CD1c-positive myeloid dendritic cell (primary cell): ENCODE results near the gene DCAKD.
A peak's percentile ranks its signal among the peaks of the same experiment; 100 is the strongest.

Experiments
- DNase-seq: peaks from one replicate; pipeline ENCODE4 v3.0.0-alpha.2; 2016; ENCODE audit errors: extremely low spot score

DCAKD gene, protein sequence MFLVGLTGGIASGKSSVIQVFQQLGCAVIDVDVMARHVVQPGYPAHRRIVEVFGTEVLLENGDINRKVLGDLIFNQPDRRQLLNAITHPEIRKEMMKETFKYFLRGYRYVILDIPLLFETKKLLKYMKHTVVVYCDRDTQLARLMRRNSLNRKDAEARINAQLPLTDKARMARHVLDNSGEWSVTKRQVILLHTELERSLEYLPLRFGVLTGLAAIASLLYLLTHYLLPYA

DNA sequence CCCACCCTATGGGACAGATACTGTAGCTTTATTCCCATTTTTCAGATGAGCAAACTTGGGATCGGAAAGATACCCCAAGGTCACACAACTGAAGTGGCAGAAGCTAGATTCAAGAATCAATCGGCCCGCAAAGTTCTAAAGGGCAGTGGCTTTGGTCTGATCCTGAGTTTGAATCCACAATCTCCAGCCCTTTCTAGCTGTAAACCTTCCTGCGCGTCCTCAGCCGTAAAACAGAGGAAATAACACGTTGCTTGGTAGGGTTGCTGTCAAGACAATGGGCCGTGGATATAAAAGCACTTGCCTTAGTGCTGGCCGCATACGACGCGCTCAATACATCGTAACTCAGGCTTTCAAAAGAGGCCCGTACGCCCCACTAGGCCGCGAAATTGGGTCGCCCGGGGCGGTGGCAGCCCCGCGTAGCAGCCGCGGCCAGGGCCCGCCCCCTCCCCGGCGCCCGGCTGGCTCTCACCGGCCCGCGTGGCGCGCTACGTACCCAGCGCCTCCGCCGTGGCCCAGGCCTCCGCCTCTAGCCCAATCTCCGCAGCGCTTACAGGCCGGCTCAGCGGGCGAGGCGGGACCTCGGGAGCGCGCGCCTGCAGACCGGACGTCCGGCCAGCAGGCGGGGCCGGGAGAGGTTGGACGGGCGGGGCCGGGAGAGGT lies at the start of gene DCAKD:
Gene DCAKD, minus strand, starts transcription at position 573 of the 660 bp plus-strand sequence. CDS start 16,747 bp downstream, outside the sequence.
- peak; percentile 98 for DNase-seq

DNA sequence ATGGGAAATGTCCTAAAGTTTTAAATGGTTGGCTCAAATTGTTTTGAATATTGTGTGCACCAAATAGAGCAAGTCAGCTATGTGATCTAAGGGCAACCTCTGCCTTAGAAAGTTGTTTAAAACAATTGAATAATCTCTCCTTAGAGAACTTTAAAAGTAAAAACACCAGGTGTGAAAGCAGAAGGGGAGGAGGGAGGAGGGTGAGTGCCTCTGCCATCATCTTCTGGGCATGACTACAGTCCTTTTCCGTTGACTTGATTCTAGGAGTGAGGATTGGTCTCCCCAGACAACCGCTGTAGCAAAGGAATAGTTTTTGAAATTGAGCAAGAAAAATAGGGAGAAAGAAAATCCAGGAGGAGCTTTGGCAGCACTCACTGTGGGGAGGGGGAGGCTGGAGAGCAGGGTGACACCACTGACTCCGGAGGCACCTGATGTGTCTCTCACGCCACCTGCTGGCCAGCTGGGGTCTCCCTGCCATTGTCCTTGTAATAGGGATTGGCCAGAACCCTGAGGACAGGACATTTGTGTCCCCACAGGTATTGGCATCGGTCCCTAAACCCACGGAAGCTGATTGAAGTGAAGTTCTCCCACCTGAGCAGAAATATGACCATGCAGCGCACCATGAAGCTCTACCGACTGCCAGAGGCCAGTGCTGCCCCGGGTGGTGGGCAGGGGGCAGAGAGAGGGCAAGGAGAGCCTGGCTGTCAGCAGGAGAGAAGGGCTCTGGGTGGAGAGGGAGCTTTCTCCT lies 47.6 kb upstream of the DCAKD start:
- peak; percentile 68 for DNase-seq

DNA sequence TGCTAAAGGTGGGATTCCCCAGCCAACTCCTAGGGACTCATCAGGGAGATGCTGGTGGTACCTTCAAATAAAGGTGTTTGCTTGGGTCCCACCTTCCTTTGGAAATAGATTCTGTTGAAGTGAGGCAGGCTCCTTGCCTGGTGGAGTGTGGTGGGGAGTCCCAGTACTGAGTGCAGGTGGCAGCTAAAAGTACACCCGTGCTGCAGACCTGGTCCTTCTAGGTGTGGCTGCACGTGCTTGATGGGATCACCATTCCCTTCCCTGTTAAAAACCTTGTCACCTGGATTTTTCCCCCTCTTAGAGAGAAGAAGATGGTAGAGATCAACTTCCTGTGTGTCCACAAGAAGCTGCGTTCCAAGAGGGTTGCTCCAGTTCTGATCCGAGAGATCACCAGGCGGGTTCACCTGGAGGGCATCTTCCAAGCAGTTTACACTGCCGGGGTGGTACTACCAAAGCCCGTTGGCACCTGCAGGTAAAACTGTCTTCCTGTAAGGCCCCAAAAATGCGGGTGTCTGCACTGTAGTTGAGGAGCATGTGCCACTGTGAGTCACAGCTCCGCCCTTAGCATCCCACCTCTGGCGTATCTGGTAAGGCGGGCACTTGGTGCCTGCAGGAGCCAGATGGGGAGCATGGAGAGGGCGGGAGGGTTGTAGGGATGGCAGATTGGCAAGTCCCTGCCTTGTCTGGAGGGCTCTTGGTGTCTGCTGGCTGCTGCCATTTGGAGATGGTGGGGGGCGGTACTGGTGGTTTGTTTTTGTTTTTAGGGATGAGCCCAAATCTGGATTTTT lies 46.8 kb upstream of the DCAKD start:
- no peak for DNase-seq

DNA sequence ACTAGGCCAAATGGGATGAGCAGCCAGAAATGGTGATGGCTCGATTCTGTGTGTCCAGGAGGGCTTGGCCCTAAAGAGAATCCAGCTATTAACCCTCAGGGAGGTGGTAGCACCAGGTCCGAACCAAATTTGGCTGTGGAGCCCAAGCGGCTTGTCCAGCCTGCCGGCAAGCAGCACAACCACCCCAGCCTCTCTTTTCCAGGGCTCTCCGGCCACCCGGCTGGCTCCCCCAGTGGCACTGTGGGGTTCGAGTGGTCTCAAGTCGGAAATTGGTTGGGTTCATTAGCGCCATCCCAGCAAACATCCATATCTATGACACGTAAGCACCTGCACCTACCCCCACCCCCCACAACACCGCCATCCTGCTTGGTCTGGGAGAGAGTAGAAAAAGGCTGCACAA lies 45.5 kb upstream of the DCAKD start:
- DNase-seq = no peak

DNA sequence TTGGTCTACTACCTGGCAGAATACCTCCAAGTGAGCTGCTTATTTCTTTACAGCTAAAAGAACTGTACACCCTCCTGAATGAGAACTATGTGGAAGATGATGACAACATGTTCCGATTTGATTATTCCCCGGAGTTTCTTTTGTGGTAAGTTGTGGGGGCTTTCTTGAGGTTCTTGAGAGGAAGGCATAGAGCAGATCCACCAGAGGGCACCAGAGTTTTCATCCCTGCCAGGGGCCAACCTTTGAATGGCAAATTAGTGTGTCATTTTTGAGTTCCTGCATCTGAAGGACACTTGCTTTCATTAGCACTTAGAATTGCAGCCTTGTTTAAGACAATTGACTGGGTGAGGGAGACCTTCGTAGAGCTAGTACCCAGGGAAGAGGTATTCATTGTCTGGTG lies 44.7 kb upstream of the DCAKD start:
- peak; percentile 4 for DNase-seq

DNA sequence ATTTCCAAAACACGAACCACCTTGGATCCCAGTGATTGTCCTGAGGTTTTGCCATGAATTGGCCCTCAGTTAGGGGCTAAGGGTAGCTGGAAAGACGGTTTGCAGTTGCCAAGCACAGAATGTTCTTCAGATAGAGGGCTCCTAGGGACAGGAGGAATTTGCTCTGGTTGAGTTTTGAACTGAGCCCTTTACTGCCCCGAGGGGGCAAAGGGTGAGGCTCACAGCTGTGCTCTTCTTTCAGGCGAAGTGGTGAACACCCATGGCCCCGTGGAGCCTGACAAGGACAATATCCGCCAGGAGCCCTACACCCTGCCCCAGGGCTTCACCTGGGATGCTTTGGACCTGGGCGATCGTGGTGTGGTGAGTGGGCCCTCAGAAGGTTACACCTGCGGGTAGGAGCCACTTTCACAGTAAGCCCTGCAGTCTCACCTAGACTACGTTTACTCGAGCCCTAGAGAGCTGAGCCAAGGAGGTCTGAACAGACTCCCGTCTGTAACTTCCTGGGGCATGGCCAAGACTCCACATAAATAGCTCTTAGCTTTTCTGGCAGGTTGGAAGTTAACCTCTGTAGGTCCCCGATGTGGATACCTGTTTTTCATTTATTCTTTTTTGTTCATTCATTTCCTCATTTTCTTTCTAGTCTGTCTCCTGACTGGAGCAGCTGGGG lies 42.1 kb upstream of the DCAKD start:
- DNase-seq = no peak

DNA sequence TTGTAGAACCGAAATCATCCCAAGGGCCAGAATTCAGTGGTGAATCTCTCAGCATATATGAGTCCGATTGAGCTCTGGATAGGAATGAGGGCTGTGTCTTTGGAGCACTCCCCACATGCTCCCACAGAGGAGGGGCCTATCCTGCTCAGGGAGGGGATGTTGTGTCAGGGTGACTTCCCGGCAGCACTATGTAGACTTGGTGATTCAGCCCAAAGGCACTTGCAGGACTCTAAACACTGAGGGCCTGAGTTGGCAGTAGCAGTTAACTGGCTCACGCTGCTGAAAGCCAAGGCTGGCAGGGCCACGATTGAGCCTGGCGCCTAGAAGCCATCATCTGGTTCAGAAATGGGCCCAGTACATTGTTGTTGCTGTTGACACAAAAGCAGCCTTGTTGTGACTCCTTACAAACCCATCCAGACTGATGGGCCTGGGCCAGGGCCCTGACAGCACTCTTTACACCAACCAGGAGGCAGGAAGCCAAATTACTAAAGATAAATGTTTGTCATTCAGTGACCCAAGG lies 41.5 kb upstream of the DCAKD start:
- DNase-seq = no peak

DNA sequence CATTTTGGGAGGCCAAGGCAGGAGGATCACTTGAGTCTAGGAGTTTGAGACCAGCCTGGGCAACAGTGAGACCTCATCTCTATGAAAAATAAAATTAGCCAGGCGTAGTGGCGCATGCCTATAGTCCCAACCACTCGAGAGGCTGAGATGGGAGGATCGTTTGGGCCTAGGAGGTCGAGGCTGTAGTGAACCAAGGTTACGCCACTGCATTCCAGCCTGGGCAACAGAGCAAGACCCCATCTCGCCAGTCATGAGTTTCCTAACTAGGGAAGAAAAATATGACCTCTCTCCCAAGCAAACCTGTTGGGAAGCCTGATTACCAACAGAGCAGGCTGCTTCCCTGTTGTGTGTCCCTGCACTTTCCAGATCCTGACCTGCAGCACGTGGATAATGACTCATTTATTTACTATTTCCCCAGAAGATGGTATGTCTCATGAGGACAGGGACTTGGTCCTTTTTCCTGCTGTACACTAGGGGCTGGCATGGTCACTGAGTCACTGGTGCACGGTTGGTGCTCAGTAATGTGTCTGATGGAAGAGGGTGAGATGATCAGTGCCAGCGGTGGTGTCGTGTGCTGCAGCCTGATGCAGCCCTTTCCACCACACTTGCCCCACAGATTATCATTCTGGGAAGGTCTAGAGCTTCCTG lies 40.5 kb upstream of the DCAKD start:
- no peak for DNase-seq

DNA sequence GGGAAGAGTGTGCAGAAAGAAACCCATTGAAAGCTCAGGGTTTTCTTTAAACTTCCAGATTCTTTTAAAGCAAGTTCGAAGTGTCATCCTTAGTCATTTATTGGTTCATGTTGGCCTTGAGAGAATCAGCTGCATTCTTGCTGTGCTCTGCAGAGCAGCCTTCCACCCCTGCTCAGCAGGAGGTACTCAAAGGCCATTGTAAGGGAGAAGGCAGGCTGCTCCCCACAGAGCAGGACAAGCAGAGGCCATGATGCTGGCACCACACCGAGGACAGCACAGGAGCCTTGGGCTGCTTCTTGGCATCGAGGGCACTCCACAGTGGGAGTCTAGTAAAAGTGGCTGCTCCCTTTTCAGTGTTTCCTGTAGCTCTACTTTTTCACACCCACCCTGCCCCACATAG lies 39.3 kb upstream of the DCAKD start:
- no peak for DNase-seq

DNA sequence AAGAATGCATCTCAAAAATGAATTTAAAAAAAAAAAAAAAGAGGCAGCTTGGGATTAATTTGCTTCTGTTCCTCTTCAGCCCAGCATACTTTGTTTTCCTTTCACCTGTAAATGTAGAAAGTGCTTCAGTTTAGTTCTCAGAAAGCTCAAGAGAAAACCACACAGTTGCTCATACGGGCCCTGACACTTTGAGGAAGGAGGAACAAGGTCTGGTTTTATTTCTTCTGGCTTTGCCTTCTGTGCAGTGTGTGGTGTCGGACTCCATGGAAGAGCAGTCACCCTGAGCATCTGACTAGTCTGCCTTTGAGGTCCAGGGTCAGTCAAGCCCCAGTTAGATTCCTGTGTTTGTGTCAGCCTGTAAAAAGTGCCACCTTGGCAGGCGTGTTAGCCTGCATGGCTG lies 37.3 kb upstream of the DCAKD start:
- DNase-seq = no peak

DNA sequence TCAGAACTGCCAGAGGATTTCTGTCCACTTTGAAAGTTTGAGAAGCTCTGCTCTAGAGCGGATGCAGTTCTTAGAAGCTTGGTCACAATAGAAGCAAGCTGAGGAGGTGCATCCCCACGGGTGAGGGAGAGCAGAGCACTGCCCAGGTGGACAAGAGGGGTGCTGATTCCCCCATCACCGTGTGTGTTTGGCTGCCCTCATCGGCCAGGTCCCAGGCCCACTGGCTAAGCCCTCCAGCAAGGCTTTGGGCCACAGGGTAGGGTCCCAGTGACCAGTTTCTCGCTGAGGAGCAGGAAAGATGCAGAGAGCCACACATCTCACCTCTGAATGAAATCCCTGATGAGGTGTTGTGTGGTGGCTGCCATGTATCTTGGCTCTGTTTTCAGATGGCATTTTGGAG lies 36.5 kb upstream of the DCAKD start:
- DNase-seq = no peak

DNA sequence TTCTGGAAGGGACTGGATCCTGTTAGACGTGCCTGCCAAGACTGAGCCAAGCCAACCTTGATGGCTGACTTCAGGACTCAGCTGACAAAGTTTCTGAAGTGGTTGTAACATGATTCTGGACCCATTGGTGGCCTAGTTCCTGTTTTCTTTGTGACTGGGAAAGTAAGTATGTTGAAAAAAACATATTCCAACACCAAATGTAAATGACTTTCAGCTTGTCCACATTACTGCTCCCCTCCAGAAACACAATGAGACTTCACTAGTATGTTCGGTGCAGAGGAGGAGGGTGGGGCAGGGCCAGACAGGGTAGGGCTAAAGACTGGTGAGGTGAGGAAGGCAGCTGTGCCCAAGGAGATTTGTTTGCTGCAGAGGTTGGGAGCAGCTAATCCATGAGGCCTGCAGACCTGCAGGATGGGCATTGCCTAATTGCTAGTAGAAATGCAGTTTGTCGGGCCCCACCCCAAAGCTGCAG lies 36.1 kb upstream of the DCAKD start:
- no peak for DNase-seq

DNA sequence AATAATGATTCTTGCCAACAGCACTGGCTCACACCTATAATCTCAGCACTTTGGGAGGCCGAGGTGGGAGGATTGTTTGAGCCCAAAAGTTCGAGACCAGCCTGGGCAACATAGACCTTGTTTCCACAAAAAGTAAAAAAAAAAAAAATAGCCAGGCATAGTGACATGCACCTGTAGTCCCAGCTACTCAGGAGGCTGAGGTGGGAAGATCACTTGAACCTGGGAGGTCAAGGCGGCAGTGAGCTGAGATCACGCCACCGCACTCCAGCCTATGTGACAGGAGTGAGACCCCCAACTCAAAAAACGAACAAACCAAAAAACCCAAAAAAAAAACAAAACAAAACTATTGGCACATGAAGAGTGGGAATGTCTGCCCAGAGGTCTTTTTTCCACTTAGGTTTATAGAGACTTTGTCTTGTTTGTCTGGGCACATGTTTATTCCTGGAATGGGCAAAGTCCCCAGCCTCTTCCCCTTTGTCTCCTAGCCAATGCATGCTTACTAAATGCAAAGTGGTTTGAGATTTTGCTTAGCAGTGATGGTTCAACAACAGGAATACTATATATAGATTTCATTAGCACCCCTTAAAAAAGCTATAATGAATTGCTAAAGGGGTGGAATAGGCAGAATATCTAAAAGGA lies 35.6 kb upstream of the DCAKD start:
- no peak for DNase-seq

DNA sequence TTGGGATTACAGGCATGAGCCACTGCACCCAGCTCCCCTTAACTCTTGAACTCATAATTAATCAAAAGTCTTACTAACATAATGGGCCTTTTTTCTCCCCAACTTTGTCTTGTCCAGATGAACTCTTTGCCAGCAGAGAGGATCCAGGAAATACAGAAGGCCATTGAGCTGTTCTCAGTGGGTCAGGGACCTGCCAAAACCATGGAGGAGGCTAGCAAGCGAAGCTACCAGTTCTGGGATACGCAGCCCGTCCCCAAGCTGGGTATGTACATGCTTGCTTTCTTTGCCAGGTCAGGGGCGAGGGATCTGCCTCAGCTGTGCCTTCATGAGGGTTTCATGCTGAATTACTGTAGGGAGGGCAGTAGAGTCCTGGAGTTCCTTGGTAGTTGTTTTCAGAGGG lies 35.0 kb upstream of the DCAKD start:
- DNase-seq = no peak

DNA sequence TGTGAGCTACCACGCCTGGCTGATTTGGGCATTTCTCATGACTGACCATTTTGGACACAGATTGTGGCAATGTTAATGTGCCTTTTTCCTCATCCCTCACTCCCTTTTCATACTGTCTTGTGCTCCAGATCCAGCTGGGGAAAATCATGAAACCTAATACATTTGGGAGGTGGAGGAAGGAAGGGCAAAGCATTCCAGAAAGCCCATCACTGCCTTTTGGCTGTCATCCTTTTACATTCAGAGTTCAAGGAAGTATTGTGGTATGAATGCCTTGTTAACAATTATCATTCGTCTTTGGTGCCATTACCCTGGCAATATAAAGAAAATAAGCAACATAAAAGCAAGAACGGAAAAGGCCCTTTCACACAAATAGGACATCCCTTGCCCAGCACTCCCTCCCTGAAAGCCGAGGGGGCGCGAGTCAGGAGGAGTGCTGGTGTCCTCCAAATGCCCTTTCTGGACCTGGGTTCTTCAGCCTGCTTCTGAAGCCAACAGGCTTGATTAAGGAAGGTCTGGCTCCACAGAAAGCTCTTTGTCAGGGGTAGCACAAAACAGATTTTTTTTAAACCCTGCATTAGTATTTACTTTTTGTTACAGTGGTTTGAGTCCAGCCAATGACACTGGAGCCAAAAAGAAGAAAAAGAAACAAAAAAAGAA lies 29.7 kb upstream of the DCAKD start:
- no peak for DNase-seq

DNA sequence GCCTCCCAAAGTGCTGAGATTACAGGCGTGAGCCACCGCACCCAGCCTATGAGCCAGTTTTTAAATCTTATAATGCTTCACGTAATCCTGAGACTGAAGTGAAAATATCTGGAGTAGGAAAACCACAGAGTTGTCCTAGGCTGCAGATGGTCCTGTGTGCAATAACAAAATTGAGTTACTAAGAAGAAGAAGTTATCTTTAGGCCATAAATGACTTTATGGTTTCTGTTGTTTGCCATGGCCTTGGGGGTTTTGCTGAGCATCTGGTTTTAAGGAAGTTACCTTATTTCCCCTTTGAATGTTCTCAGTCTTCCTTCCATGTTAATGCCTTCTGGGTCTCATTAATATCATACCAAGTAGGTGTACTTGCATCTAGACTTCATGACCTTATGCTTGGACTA lies 26.2 kb upstream of the DCAKD start:
- peak; percentile 74 for DNase-seq

DNA sequence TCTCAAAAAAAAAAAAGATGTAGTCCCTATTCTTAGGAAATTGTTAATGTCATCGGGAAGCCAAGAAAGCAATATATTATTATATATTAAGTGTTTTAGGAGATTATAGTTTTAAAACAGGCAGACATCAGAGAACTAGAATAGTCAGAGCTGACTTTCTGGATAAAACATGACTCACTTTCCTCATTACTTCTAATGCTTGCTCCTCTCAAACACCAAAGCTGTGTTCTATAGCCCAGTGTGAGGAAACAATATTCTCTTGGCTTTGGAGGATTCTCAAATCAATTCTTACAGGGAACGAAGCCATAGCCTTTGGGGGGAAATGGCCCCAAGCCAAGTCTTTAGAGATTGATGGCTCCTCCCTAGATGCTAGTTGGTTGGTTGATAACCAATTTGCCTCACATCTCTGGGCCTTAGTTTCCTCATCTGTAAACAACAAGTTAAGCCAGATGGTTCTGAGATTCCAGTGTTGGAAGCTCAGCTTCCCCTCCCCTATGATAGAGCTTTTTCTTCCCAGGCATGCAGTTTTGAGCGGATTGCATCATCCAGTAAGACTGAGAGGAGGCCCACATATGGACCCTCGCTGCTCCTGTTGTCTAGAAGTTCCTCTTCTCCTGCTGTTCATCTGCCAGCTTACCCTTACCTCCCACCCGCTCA lies 22.1 kb upstream of the DCAKD start:
- no peak for DNase-seq

DNA sequence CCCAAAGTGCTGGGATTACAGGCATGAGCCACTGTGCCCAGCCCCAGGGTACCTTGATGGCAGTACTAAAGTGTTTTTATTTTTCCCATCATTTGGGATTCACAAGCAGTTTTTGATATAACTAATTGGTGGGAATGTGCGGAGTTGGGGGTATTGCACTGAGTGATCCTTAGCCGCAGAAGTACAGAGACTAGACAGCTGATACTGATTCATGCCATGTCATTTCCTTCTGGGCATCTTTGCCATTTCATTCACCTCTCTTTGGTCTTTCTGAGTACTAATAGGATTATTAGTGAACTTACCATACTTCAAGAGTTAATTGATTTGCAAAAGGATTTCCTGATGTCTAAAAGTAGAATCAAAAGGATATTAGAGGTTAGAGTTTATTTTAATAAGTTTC lies 19.4 kb upstream of the DCAKD start:
- DNase-seq = no peak

DNA sequence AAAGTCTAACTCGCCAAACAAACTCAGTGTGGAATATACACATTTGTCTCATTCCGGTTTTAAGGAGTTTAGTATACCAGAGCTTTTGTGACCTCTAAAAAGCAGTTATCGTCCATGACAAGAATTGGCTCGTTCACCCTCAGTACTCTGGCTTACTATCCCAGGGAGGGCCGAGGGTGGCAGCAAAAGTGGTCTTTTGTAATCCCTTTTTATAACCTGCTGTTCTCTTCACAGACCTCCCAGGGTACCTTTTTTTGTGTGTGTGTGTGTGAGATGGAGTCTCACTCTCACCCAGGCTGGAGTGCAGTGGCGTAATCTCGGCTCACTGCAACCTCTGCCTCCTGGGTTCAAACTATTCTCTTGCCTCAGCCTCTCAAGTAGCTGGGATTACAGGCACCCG lies 18.6 kb upstream of the DCAKD start:
- DNase-seq = no peak
